Upper lobe of left lung (tissue), 4 donors: ENCODE results near the gene SART3.

Experiments used
- POLR2A ChIP-seq, 4 donors: fragments of 450-650 bp; IDR thresholded peaks; one replicate each; pipeline ENCODE4 v1.5.1; 2016 to 2017; ENCODE audit warnings: antibody characterized with exemption in 4 of 4, mild to moderate bottlenecking in 2 of 4
- POLR2AphosphoS5 ChIP-seq, 2 donors: sonication (generic); formaldehyde crosslinking; IDR thresholded peaks; one replicate each; pipeline ENCODE4 v1.5.1; 2017; ENCODE audit warnings: antibody characterized with exemption in 2 of 2

- TF ChIP-seq POLR2A (IDR thresholded peaks at IDR 0.05) (no peak), POLR2AphosphoS5 (IDR thresholded peaks at IDR 0.05) (no peak)
Observed at GRCh38 chr12:108568338-108569154, 7.6 kb upstream of the SART3 start.
